ENCODE data around the gene AGXT2. TPM values are rescaled to one million over a fixed set of nuclear protein-coding genes. Genes with fewer than 3 reads are reported as not detected.

The AGXT2 gene
- total and polyA plus RNA-seq, 2 donors, result 0.02 TPM; not detected in 1

DNA sequence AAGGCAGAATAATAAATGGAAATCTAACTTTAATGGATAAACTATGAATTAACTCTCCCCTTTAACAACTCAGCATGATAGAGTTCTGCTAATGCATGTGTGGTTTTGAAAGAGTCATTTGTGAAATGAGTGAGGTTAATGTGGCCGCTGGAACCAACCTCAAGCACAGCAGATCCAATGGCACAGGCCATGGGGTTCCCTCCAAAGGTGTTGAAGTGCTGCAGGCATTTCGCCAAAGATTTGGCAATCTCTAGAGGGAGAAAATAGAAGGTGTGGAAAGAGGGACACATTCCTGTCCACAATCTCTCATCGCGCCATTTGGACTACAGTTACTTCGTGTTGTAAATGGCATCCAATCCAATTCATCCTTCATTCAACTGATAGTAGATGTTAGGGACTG is 35.0 kb downstream of the AGXT2 start:
- H3K4me3 ChIP-seq (ENCODE audit: low read length in 2 of 2), result no peak overlapping the region
- no peaks in the 10 kb centered on the region for H3K4me1 ChIP-seq (ENCODE audit: control insufficient read depth in 2 of 2, insufficient read depth in 2 of 2, low read length in 2 of 2)
- H3K27ac ChIP-seq (ENCODE audit: low read depth in 1 of 2, low read length in 1 of 2), result no peak overlapping the region
- no peaks in the 10 kb centered on the region for H3K9me3 ChIP-seq (ENCODE audit: control insufficient read depth in 2 of 2, insufficient read depth in 1 of 2, low read length in 1 of 2)
- H3K36me3 ChIP-seq (ENCODE audit: control insufficient read depth in 2 of 2, insufficient read depth in 2 of 2, low read length in 1 of 2), result no peaks in the 10 kb centered on the region
- no peak for DNase-seq (ENCODE audit: low read depth in 6 of 9, low spot score in 9 of 9)
- H3K27me3 ChIP-seq (ENCODE audit: control insufficient read depth in 2 of 2, insufficient read depth in 1 of 2, low read length in 1 of 2), result no peaks in the 10 kb centered on the region
- WGBS, result 96% methylated on average over 5 of the region's 5 CpGs

DNA sequence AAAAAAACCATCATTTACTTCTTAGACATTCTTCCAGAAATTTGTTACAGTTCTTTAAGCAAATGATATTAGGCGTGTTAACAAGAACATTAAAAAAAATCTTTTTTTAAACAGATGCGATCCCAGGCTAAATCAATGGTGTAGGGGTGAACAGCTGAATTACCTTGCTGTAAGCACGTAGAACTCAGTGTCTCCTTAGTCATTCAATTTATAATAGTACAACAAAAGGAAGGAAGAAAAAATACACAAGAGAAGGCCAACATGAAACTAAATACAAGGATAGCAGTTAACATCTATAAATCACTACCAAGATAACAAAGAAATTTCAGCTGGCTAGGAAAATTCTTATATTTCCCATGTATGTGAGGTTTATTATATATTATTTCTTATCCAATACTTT is 35.4 kb downstream of the AGXT2 start:
- no peaks in the 10 kb centered on the region for H3K9me3 ChIP-seq (ENCODE audit: control insufficient read depth in 2 of 2, insufficient read depth in 1 of 2, low read length in 1 of 2)
- H3K4me1 ChIP-seq (ENCODE audit: control insufficient read depth in 2 of 2, insufficient read depth in 2 of 2, low read length in 2 of 2), result no peaks in the 10 kb centered on the region
- DNase-seq (ENCODE audit: low read depth in 6 of 9, low spot score in 9 of 9), result no peak
- no peaks in the 10 kb centered on the region for H3K27me3 ChIP-seq (ENCODE audit: control insufficient read depth in 2 of 2, insufficient read depth in 1 of 2, low read length in 1 of 2)
- WGBS, result 91% methylated on average over 3 of the region's 3 CpGs
- no peaks in the 10 kb centered on the region for H3K36me3 ChIP-seq (ENCODE audit: control insufficient read depth in 2 of 2, insufficient read depth in 2 of 2, low read length in 1 of 2)
- no peak overlapping the region for H3K27ac ChIP-seq (ENCODE audit: low read depth in 1 of 2, low read length in 1 of 2)
- H3K4me3 ChIP-seq (ENCODE audit: low read length in 2 of 2), result no peak overlapping the region

DNA sequence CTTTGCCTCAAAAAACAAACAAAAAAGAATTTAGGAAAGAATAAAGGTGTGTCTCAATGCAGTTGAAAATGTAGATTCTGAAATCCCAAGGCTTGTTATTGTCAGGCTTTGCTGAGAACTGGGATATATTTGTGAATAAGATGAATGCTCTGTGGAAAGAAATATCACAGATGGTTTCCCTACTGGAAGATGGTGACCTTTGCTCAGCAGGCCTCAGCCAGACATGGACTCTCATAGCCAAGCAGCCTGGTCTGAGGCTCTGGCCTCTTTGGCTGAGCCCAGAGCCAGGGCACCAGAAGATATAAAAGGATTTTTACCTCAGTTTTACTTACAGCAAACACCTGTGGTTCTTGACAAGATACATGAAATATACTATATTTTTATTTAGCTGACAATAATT is 37.1 kb downstream of the AGXT2 start:
- Histone ChIP-seq H3K36me3 (ENCODE audit: control insufficient read depth in 2 of 2, insufficient read depth in 2 of 2, low read length in 1 of 2) (no peaks in the 10 kb centered on the region), H3K4me3 (ENCODE audit: low read length in 2 of 2) (no peak overlapping the region), H3K27ac (ENCODE audit: low read depth in 1 of 2, low read length in 1 of 2) (no peak overlapping the region), H3K4me1 (ENCODE audit: control insufficient read depth in 2 of 2, insufficient read depth in 2 of 2, low read length in 2 of 2) (no peaks in the 10 kb centered on the region), H3K9me3 (ENCODE audit: control insufficient read depth in 2 of 2, insufficient read depth in 1 of 2, low read length in 1 of 2) (no peaks in the 10 kb centered on the region), H3K27me3 (ENCODE audit: control insufficient read depth in 2 of 2, insufficient read depth in 1 of 2, low read length in 1 of 2) (no peaks in the 10 kb centered on the region)
- DNase-seq (ENCODE audit: low read depth in 6 of 9, low spot score in 9 of 9), result no peak

DNA sequence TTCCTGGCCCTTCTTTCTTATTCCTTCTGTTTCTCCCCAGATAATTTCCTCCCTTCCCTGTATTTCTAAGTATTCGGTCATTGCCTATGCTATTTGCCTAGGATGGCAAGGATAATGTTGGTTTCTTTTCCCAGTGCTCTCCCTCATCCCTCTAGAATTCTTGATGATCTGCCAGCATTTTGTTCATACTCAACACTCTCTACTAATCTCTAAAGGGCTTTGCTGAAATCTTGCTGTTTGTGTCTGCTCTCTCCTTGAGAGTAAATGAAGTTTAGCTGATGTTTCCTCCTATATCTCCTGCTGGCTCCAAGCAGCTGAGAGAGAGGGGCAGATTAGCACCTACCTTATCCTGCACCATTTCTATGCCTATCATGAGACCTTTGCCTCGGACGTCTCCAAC is 38.1 kb downstream of the AGXT2 start:
- DNase-seq (ENCODE audit: low read depth in 6 of 9, low spot score in 9 of 9), result no peak
- H3K4me3 ChIP-seq (ENCODE audit: low read length in 2 of 2), result no peak overlapping the region
- WGBS, result 98% methylated on average over 3 of the region's 3 CpGs
- no peaks in the 10 kb centered on the region for H3K4me1 ChIP-seq (ENCODE audit: control insufficient read depth in 2 of 2, insufficient read depth in 2 of 2, low read length in 2 of 2)
- H3K9me3 ChIP-seq (ENCODE audit: control insufficient read depth in 2 of 2, insufficient read depth in 1 of 2, low read length in 1 of 2), result no peaks in the 10 kb centered on the region
- H3K27me3 ChIP-seq (ENCODE audit: control insufficient read depth in 2 of 2, insufficient read depth in 1 of 2, low read length in 1 of 2), result no peaks in the 10 kb centered on the region
- H3K36me3 ChIP-seq (ENCODE audit: control insufficient read depth in 2 of 2, insufficient read depth in 2 of 2, low read length in 1 of 2), result no peaks in the 10 kb centered on the region
- H3K27ac ChIP-seq (ENCODE audit: low read depth in 1 of 2, low read length in 1 of 2), result no peak overlapping the region

DNA sequence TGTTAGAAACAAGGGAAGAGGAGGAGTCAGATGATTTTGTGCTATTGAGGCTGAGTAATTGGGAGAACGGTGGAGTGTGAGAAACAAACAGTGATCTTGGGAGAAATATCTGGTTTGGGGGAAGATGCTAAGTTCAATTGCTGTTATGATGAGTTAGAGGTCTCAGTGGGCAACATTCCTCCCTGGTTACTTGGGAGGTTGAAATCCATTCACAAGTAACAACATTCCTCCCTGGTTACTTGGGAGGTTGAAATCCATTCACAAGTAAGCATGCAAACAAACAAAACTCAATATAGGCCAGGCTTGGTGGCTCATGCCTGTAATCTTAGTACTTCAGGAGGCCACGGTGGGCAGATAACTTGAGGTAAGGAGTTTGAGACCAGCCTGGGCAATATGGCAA is 38.7 kb downstream of the AGXT2 start:
- WGBS, result 90% methylated on average over 2 of the region's 2 CpGs
- DNase-seq (ENCODE audit: low read depth in 6 of 9, low spot score in 9 of 9), result no peak

DNA sequence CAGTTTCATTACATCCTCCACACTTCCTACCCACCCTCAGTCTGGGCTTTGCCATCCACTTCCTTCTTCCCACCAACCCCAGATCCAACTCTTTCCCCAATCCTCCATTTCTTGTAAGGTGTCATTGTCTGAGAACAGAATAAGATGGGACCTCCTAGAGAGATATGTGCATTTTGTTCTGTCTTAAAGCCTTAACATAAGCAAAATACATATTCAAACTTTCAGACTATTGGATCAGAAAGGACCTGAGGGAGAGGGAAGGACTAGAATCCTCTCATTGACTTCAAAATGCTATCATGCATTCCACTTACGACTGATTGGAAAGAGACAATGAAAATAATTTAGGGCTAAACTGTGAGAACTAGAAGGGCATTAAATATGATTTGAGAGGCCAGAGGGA is 43.0 kb downstream of the AGXT2 start:
- H3K4me1 ChIP-seq (ENCODE audit: control insufficient read depth in 2 of 2, insufficient read depth in 2 of 2, low read length in 2 of 2), result no peaks in the 10 kb centered on the region
- DNase-seq (ENCODE audit: low read depth in 6 of 9, low spot score in 9 of 9), result no peak
- no peak overlapping the region for H3K27ac ChIP-seq (ENCODE audit: low read depth in 1 of 2, low read length in 1 of 2)
- no peaks in the 10 kb centered on the region for H3K36me3 ChIP-seq (ENCODE audit: control insufficient read depth in 2 of 2, insufficient read depth in 2 of 2, low read length in 1 of 2)
- H3K27me3 ChIP-seq (ENCODE audit: control insufficient read depth in 2 of 2, insufficient read depth in 1 of 2, low read length in 1 of 2), result peaks cover 0 to 4% of the 10 kb centered on the region in 2 donors
- H3K4me3 ChIP-seq (ENCODE audit: low read length in 2 of 2), result no peak overlapping the region
- WGBS, result 94% methylated on average over 1 of the region's 1 CpG
- no peaks in the 10 kb centered on the region for H3K9me3 ChIP-seq (ENCODE audit: control insufficient read depth in 2 of 2, insufficient read depth in 1 of 2, low read length in 1 of 2)

More for the DNA sequence above, 38.7 kb downstream of the AGXT2 start:
- no peaks in the 10 kb centered on the region for H3K27me3 ChIP-seq (ENCODE audit: control insufficient read depth in 2 of 2, insufficient read depth in 1 of 2, low read length in 1 of 2)
- no peaks in the 10 kb centered on the region for H3K9me3 ChIP-seq (ENCODE audit: control insufficient read depth in 2 of 2, insufficient read depth in 1 of 2, low read length in 1 of 2)
- H3K4me3 ChIP-seq (ENCODE audit: low read length in 2 of 2), result no peak overlapping the region
- no peaks in the 10 kb centered on the region for H3K36me3 ChIP-seq (ENCODE audit: control insufficient read depth in 2 of 2, insufficient read depth in 2 of 2, low read length in 1 of 2)
- H3K27ac ChIP-seq (ENCODE audit: low read depth in 1 of 2, low read length in 1 of 2), result no peak overlapping the region
- no peaks in the 10 kb centered on the region for H3K4me1 ChIP-seq (ENCODE audit: control insufficient read depth in 2 of 2, insufficient read depth in 2 of 2, low read length in 2 of 2)

DNA sequence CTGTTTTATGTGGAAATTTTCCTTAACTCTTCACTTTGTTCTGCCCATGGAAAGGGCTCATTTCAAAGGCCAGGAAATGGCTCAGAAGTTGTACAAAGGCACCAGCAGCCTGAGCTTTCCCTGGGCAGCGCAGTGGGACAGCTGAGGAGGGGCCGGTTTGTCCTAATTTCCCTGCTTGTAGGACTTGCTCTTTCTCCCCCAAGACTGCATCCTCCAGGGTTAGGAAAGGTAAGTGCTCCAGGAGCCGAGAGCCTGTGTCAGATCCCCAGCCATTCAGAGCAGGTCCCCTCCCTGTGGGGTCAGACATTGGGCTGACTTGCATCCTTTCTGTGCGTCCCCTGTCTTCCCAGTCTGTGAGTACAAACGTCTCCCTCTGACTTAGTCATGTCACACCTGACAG is 43.5 kb downstream of the AGXT2 start:
- no peaks in the 10 kb centered on the region for H3K4me1 ChIP-seq (ENCODE audit: control insufficient read depth in 2 of 2, insufficient read depth in 2 of 2, low read length in 2 of 2)
- H3K4me3 ChIP-seq (ENCODE audit: low read length in 2 of 2), result no peak overlapping the region
- H3K36me3 ChIP-seq (ENCODE audit: control insufficient read depth in 2 of 2, insufficient read depth in 2 of 2, low read length in 1 of 2), result no peaks in the 10 kb centered on the region
- DNase-seq (ENCODE audit: low read depth in 6 of 9, low spot score in 9 of 9), result no peak
- H3K9me3 ChIP-seq (ENCODE audit: control insufficient read depth in 2 of 2, insufficient read depth in 1 of 2, low read length in 1 of 2), result no peaks in the 10 kb centered on the region
- WGBS, result 80% methylated on average over 5 of the region's 5 CpGs
- H3K27ac ChIP-seq (ENCODE audit: low read depth in 1 of 2, low read length in 1 of 2), result no peak overlapping the region
- H3K27me3 ChIP-seq (ENCODE audit: control insufficient read depth in 2 of 2, insufficient read depth in 1 of 2, low read length in 1 of 2), result peaks cover 0 to 4% of the 10 kb centered on the region in 2 donors

DNA sequence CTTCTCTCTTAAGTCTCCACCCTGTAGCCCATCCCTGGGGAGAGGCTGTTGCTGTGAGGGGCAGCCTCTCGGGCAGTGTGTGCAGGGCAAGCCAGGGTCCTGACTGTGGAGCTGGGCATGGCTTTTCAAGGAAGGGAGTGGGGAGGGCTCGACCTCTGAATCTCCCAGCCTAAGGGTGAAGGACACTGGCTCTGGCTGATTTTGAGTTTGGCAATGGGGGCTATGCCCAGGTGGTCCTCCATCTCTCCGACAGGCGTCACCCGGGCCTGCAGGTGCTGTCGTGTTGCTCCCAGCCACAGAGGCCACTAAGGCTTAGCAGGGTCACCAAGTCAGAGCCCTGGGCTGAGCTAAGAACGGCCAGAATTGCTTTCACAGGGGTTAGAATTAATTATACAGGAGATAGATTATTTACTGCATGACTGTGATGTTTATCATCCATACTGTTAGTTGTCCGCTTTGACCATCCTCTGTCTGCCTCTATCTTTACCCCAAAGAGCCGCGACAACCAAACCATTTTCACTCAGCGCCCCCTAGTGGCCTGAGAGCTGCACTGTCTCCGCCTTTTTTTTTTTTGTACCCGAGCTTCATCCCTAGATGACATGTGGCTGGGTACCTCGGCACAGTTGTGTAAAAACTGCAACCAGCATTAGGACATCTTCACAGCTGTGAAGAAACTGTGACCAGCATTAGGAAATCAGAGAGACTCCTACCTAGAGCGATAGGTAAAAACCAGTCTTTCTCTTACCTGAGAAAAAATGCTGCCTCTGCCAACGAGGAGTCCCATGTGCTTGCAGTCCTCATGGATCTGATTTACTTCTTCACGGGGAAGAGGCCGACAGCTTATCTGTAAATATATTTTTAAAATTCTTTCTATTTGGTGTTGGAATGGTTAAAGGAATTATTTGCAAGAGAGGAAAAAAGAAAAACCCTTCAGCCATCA is 44.5 kb downstream of the AGXT2 start:
- no peaks in the 10 kb centered on the region for H3K9me3 ChIP-seq (ENCODE audit: control insufficient read depth in 2 of 2, insufficient read depth in 1 of 2, low read length in 1 of 2)
- no peaks in the 10 kb centered on the region for H3K36me3 ChIP-seq (ENCODE audit: control insufficient read depth in 2 of 2, insufficient read depth in 2 of 2, low read length in 1 of 2)
- H3K27ac ChIP-seq (ENCODE audit: low read depth in 1 of 2, low read length in 1 of 2), result no peak overlapping the region
- H3K27me3 ChIP-seq (ENCODE audit: control insufficient read depth in 2 of 2, insufficient read depth in 1 of 2, low read length in 1 of 2), result peaks cover 0 to 4% of the 10 kb centered on the region in 2 donors
- no peaks in the 10 kb centered on the region for H3K4me1 ChIP-seq (ENCODE audit: control insufficient read depth in 2 of 2, insufficient read depth in 2 of 2, low read length in 2 of 2)
- WGBS, result 55% methylated on average over 18 of the region's 18 CpGs
- H3K4me3 ChIP-seq (ENCODE audit: low read length in 2 of 2), result no peak overlapping the region
- peak; percentile 13 to 68 (median 32) for DNase-seq (ENCODE audit: low read depth in 6 of 9, low spot score in 9 of 9)

DNA sequence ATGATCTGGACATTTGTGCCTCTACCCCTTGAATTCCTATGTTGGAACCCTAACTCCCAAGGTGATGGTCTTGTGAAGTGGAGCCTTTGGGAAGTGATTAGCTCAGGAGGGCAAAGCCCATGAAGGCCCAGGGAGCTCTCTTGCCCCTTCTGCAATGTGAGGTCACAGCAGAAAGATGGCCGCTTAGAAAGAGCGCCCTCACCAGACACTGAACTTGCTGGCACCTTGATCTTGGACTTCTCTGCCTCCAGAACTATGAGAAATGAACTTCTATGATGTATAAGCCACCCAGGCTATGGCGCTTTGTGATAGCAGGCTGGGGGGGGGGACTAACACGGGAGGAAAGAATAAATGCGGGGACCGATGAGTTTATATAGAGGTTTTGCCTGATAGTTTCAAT is 45.3 kb downstream of the AGXT2 start:
- Histone ChIP-seq H3K4me1 (ENCODE audit: control insufficient read depth in 2 of 2, insufficient read depth in 2 of 2, low read length in 2 of 2) (no peaks in the 10 kb centered on the region), H3K9me3 (ENCODE audit: control insufficient read depth in 2 of 2, insufficient read depth in 1 of 2, low read length in 1 of 2) (no peaks in the 10 kb centered on the region), H3K4me3 (ENCODE audit: low read length in 2 of 2) (no peak overlapping the region), H3K36me3 (ENCODE audit: control insufficient read depth in 2 of 2, insufficient read depth in 2 of 2, low read length in 1 of 2) (no peaks in the 10 kb centered on the region), H3K27ac (ENCODE audit: low read depth in 1 of 2, low read length in 1 of 2) (no peak overlapping the region), H3K27me3 (ENCODE audit: control insufficient read depth in 2 of 2, insufficient read depth in 1 of 2, low read length in 1 of 2) (peaks cover 0 to 4% of the 10 kb centered on the region in 2 donors)
- no peak for DNase-seq (ENCODE audit: low read depth in 6 of 9, low spot score in 9 of 9)
- 97% methylated on average over 6 of the region's 6 CpGs for WGBS

All from thymus (tissue), 11 donors.